ENCODE data around the gene NFX1.

- TF ChIP-seq CTCF (IDR thresholded peaks at IDR 0.05) (no peak), POLR2A (IDR thresholded peaks at IDR 0.05) (no peak)
These were observed 90.2 kb downstream of the NFX1 start for GRCh38 chr9:33380390-33381094.

All from thyroid gland (tissue), 4 donors.